GM19455 (cell line): Measurements from ENCODE around the gene MAPK9.
A peak's percentile ranks its signal among the peaks of the same experiment; 100 is the strongest.

Experiments used
- ATAC-seq: cut with Tn5 transposase; IDR thresholded peaks from one replicate; pipeline ENCODE4 v1.9.1; 2021; ENCODE audit not compliant: unreplicated experiment

MAPK9 gene

GRCh38 chr5:180291943-180292831 is at the start of gene MAPK9:
TSS of gene MAPK9 (minus strand) at chr5:180292083. CDS start at chr5:180280561, 11,522 bp downstream.
- ATAC-seq = peak; percentile 87

- ATAC-seq = no peak
Observed at GRCh38 chr5:180341595-180341994, 49.7 kb upstream of the MAPK9 start.

GRCh38 chr5:180340856-180341255 is 49.0 kb upstream of the MAPK9 start:
- ATAC-seq = no peak

- ATAC-seq = no peak
Observed at GRCh38 chr5:180339583-180340183, 47.8 kb upstream of the MAPK9 start.

GRCh38 chr5:180338001-180338707 is 46.3 kb upstream of the MAPK9 start:
- no peak for ATAC-seq

GRCh38 chr5:180336234-180337020 is 44.5 kb upstream of the MAPK9 start:
- no peak for ATAC-seq

- ATAC-seq = no peak
Observed at GRCh38 chr5:180335614-180336233, 43.8 kb upstream of the MAPK9 start.

- ATAC-seq = no peak
Observed at GRCh38 chr5:180334751-180335613, 43.1 kb upstream of the MAPK9 start.

GRCh38 chr5:180334176-180334575 is 42.3 kb upstream of the MAPK9 start:
- ATAC-seq = no peak

GRCh38 chr5:180333661-180334060 is 41.8 kb upstream of the MAPK9 start:
- no peak for ATAC-seq

GRCh38 chr5:180332861-180333260 is 41.0 kb upstream of the MAPK9 start:
- no peak for ATAC-seq

GRCh38 chr5:180332051-180332517 is 40.2 kb upstream of the MAPK9 start:
- no peak for ATAC-seq

- ATAC-seq = no peak
Observed at GRCh38 chr5:180331647-180331950, 39.7 kb upstream of the MAPK9 start.

- ATAC-seq = no peak
Observed at GRCh38 chr5:180330810-180331646, 39.1 kb upstream of the MAPK9 start.

- no peak for ATAC-seq
Observed at GRCh38 chr5:180330270-180330648, 38.4 kb upstream of the MAPK9 start.

GRCh38 chr5:180329606-180330269 is 37.9 kb upstream of the MAPK9 start:
- ATAC-seq = no peak

GRCh38 chr5:180329138-180329435 is 37.2 kb upstream of the MAPK9 start:
- ATAC-seq = no peak
